Mucosa of stomach (tissue), 1 donor: Measurements from ENCODE around the gene LENG1.

Experiments
- H3K27me3 ChIP-seq: one replicate; pipeline ENCODE4 v1.7.0; 2013; ENCODE audit warnings: mild to moderate bottlenecking, low read length; ENCODE audit not compliant: control insufficient read depth, insufficient read depth
- H3K36me3 ChIP-seq: one replicate; pipeline ENCODE4 v1.7.0; 2013; ENCODE audit warnings: low read length; ENCODE audit not compliant: control insufficient read depth, insufficient read depth
- H3K4me1 ChIP-seq: one replicate; pipeline ENCODE4 v1.7.0; 2013; ENCODE audit warnings: mild to moderate bottlenecking, low read length; ENCODE audit not compliant: control insufficient read depth, insufficient read depth
- H3K4me3 ChIP-seq: one replicate; pipeline ENCODE4 v1.7.0; 2013; ENCODE audit warnings: low read length
- H3K9ac ChIP-seq: one replicate; pipeline ENCODE4 v1.7.0; 2013; ENCODE audit warnings: mild to moderate bottlenecking, low read length, moderate library complexity
- H3K9me3 ChIP-seq: one replicate; pipeline ENCODE4 v1.7.0; 2013; ENCODE audit warnings: mild to moderate bottlenecking, low read length, moderate library complexity; ENCODE audit not compliant: control insufficient read depth
- donor health status: Pancreatic carcinoma.

The LENG1 gene

DNA sequence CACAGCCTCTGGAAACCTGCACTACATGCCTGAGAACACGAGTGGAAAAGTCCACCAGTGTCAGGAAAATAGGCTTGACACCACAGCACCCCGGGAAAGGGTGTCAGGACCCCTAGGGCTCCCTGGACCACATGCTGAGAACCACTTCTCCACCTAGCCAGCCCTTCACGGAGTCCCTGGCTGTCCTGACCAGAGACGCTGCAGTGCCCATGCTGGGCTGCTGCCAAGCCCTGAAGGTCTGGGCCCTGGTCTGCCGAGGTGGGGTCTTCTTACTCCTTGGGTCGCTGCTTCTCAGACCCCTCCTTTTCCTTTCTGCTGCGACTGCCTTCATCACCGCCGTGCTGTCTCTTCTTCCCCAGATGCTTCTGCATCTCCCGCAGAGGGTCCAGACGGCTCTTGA is 3.0 kb downstream of the LENG1 start:
- Histone ChIP-seq H3K4me1 (peaks cover 25% of the 10 kb centered on the region), H3K9me3 (no peaks in the 10 kb centered on the region), H3K36me3 (peaks cover 33% of the 10 kb centered on the region), H3K9ac (no peak overlapping the region), H3K4me3 (no peak overlapping the region), H3K27me3 (no peaks in the 10 kb centered on the region)

DNA sequence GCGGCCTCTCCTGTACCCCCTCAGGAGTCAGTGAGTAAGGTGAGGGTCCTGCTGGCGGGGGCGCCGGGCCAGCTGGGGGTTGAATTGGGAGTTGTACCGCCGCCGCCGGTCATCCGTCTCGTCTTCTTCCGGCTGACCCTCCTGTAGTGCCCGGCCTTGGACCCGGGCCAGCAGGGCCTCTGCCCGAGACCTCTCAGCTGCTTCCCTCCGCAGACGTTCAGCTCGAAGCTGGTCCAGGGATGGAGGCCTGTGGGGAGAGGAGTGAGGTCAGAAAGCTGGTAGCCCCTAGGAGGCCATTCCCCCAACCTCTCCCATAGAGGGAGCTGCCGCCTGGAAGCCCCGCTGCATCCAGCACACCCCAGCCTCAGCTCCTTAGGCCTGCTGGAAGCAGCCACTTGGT is 3.8 kb downstream of the LENG1 start:
- Histone ChIP-seq H3K27me3 (no peaks in the 10 kb centered on the region), H3K36me3 (peaks cover 33% of the 10 kb centered on the region), H3K9me3 (no peaks in the 10 kb centered on the region), H3K4me1 (peaks cover 20% of the 10 kb centered on the region), H3K4me3 (no peak overlapping the region), H3K9ac (no peak overlapping the region)

- H3K4me1 ChIP-seq, result peaks cover 13% of the 10 kb centered on the region
- peaks cover 33% of the 10 kb centered on the region for H3K36me3 ChIP-seq
- no peak overlapping the region for H3K9ac ChIP-seq
- H3K9me3 ChIP-seq, result no peaks in the 10 kb centered on the region
- H3K4me3 ChIP-seq, result no peak overlapping the region
- no peaks in the 10 kb centered on the region for H3K27me3 ChIP-seq
These were observed 4.7 kb downstream of the LENG1 start for GRCh38 chr19:54154603-54155345.

- no peak overlapping the region for H3K4me3 ChIP-seq
- H3K27me3 ChIP-seq, result no peaks in the 10 kb centered on the region
- no peaks in the 10 kb centered on the region for H3K9me3 ChIP-seq
- H3K36me3 ChIP-seq, result peaks cover 38% of the 10 kb centered on the region
- H3K9ac ChIP-seq, result no peak overlapping the region
- peaks cover 12% of the 10 kb centered on the region for H3K4me1 ChIP-seq
These were observed 5.7 kb downstream of the LENG1 start for GRCh38 chr19:54153731-54154326.

- Histone ChIP-seq H3K4me1 (peaks cover 4% of the 10 kb centered on the region), H3K36me3 (peaks cover 32% of the 10 kb centered on the region), H3K4me3 (no peak overlapping the region), H3K9me3 (no peaks in the 10 kb centered on the region), H3K27me3 (no peaks in the 10 kb centered on the region), H3K9ac (no peak overlapping the region)
These were observed 6.5 kb downstream of the LENG1 start for GRCh38 chr19:54152878-54153524.

DNA sequence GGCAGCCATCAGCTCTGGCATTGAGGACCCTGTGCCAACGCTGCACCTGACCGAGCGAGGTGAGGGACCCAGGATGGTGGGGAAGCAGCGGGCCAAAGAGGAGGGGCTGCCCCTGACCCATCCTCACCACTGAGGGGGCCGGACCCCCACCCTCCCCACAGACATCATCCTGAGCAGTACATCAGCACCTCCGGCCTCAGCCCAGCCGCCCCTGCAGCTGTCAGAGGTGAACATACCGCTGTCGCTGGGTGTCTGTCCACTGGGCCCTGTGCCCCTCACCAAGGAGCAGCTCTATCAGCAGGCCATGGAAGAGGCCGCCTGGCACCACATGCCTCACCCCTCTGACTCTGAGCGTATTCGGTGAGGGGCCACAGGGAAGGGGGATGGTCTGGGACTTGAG is 7.3 kb downstream of the LENG1 start:
- H3K4me1 ChIP-seq, result no peaks in the 10 kb centered on the region
- no peak overlapping the region for H3K4me3 ChIP-seq
- H3K9me3 ChIP-seq, result no peaks in the 10 kb centered on the region
- no peaks in the 10 kb centered on the region for H3K27me3 ChIP-seq
- peaks cover 30% of the 10 kb centered on the region for H3K36me3 ChIP-seq
- no peak overlapping the region for H3K9ac ChIP-seq

DNA sequence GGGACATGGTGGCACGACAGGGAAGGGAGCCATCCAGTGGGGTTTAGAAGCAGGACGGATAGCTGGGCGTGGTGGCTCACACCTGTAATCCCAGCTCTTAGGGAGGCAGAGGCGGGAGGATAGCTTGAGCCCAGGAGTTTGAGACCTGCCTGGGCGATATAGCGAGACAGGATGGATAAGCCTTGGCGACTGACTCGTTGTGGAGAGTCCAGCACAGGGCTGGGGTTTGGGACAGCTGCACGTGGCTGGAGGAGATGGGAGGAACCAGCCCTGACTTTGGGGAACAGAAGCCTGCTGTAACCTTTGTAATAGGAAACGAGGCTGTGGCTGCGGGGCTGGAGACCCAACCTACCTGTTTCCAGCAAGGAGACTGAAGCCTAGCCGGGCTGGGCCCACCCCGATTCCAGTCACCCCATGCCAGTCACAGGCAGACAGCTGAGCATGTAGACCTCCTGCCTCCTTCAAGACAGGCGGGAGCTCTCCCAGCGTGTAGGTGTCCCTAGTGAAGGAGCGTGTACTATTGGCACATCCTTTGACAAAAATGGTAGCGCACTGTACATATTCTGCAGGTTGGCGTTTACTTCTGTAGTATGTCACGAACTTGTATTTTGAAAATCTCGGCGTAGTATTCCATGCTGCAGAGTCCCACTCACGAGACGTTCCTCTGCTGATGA is 8.0 kb downstream of the LENG1 start:
- H3K27me3 ChIP-seq, result no peaks in the 10 kb centered on the region
- peaks cover 35% of the 10 kb centered on the region for H3K36me3 ChIP-seq
- no peak overlapping the region for H3K4me3 ChIP-seq
- H3K9me3 ChIP-seq, result no peaks in the 10 kb centered on the region
- H3K9ac ChIP-seq, result no peak overlapping the region
- no peaks in the 10 kb centered on the region for H3K4me1 ChIP-seq

DNA sequence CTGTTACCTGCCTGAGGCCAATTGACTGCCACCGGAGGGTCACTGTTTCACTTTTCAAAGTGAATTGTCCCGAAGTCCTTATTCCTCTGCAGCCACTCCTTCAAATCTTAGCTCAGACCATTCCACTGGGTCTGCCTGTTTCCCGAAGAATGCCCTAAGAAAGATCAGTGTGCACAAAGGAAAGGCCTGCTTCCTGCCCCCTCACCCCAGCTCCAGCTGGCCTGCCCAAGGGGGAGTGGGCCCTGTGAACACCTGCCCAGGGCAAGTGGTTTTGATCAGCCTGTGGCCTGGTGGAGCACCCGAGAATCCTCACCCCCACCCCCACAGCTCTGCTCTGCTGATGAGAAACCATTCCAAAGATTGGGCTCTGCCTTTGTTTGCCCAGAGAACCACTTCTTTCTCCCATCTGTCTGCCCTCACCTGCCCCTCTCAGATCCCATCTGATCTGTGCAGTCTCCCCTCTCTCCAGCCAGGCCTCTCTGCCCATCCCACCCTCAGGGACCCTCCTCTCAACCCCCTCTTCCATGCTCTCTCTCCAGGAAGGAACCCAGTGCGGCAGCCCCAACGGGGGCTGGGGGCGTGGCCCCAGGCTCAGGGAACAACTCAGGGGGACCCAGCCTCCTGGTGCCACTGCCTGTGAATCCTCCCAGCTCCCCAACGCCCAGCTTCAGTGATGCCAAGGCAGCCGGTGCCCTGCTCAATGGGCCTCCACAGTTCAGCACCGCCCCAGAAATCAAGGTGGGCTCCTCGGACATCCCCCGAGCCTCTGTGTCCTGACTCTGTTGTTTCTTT is 10.3 kb downstream of the LENG1 start:
- H3K9ac ChIP-seq, result no peak overlapping the region
- no peak overlapping the region for H3K4me3 ChIP-seq
- no peaks in the 10 kb centered on the region for H3K4me1 ChIP-seq
- peaks cover 40% of the 10 kb centered on the region for H3K36me3 ChIP-seq
- no peaks in the 10 kb centered on the region for H3K27me3 ChIP-seq
- H3K9me3 ChIP-seq, result no peaks in the 10 kb centered on the region

GRCh38 chr19:54148158-54148557 is 11.4 kb downstream of the LENG1 start:
- Histone ChIP-seq H3K4me3 (no peak overlapping the region), H3K36me3 (peaks cover 51% of the 10 kb centered on the region), H3K4me1 (no peaks in the 10 kb centered on the region), H3K27me3 (no peaks in the 10 kb centered on the region), H3K9me3 (no peaks in the 10 kb centered on the region), H3K9ac (no peak overlapping the region)

DNA sequence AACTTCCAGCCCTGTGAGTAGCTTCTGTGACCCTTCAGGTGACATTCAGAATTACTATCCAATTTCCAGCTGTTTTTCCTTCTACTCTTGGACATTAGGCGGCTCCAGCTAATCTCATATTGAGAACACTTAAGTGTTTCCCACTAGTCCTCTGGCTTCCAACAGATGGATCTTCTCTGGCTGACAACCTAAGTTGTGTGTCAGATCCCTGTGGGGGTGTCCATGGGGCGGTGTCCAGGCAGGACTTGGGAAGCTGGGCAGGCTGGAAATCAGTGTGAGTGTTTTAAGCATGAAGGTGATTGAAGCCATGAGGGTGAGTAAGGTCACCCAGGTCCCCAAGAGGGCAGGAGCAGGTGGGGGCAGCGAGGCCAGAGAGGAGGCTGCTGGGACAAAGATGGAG is 11.8 kb downstream of the LENG1 start:
- H3K36me3 ChIP-seq, result peaks cover 51% of the 10 kb centered on the region
- H3K27me3 ChIP-seq, result no peaks in the 10 kb centered on the region
- no peak overlapping the region for H3K4me3 ChIP-seq
- H3K9me3 ChIP-seq, result no peaks in the 10 kb centered on the region
- H3K4me1 ChIP-seq, result no peaks in the 10 kb centered on the region
- H3K9ac ChIP-seq, result no peak overlapping the region

DNA sequence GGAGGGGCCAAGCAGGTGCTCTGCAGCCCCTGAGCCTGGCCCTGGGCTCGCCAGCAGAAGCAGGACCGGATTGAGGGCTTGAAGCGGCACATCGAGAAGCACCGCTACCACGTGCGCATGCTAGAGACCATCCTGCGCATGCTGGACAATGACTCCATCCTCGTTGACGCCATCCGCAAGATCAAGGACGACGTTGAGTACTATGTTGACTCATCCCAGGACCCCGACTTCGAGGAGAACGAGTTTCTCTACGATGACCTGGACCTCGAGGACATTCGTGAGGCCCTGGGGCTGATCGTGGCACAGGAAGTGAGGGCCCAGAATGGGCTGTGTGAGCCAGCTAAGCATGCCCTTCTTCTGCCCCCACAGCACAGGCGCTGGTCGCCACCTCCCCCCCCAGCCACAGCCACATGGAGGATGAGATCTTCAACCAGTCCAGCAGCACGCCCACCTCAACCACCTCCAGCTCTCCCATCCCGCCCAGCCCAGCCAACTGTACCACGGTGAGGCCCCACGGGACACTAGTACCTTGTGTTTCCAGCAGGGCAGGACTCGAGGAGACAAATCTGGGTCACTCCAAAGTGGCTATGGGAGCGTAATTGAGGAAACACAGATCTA is 13.9 kb downstream of the LENG1 start:
- Histone ChIP-seq H3K9me3 (no peaks in the 10 kb centered on the region), H3K4me1 (no peaks in the 10 kb centered on the region), H3K9ac (no peak overlapping the region), H3K36me3 (peaks cover 46% of the 10 kb centered on the region), H3K4me3 (no peak overlapping the region), H3K27me3 (no peaks in the 10 kb centered on the region)
